SH-SY5Y (cell line): ENCODE data around the gene RNF186.

Experiments
- GATA2 ChIP-seq: IDR thresholded peaks from 2 replicates; pipeline ENCODE4 v1.6.1; 2011; ENCODE audit warnings: mild to moderate bottlenecking, low read depth, low read length
- GATA3 ChIP-seq: IDR thresholded peaks from 2 replicates; pipeline ENCODE4 v1.6.1; 2011; ENCODE audit warnings: low read depth, mild to moderate bottlenecking, low read length, moderate library complexity

GRCh38 chr1:19765623-19766022 is 49.5 kb downstream of the RNF186 start:
- TF ChIP-seq GATA3: no peak
- no peak for TF ChIP-seq GATA2
